Keratinocyte (primary cell): Measurements from ENCODE around the gene CNTNAP2. TPM values are rescaled to one million over a fixed set of nuclear protein-coding genes. Genes with fewer than 3 reads are reported as not detected.

ENCODE experiments used
- DNase-seq: peaks from one replicate; pipeline ENCODE4 v3.0.0-alpha.2; 2011; ENCODE audit warnings: low read depth, missing footprints, low spot score
- FAIRE-seq: peaks from 2 replicates; lab custom pipeline; 2011; peaks lifted over from hg19 to GRCh38; lab: Jason Lieb, UNC
- H2AFZ ChIP-seq: 2 replicates; pipeline ENCODE4 v1.6.0; 2012; ENCODE audit warnings: low read length, control low read depth, inconsistent platforms; ENCODE audit not compliant: control insufficient read depth
- H3K27ac ChIP-seq: 2 replicates; pipeline ENCODE4 v1.5.1; 2011; ENCODE audit warnings: low read length; ENCODE audit not compliant: control insufficient read depth, insufficient read depth
- H3K27me3 ChIP-seq: 3 replicates; pipeline ENCODE4 v1.6.0; 2011; ENCODE audit warnings: low read length; ENCODE audit not compliant: control insufficient read depth, insufficient read depth; ENCODE audit errors: extremely low read depth
- H3K36me3 ChIP-seq, 2 experiments: 2 replicates in 1 of 2; 3 replicates in 1 of 2; pipeline ENCODE4 v1.5.1; 2011; ENCODE audit warnings: low read length in 2 of 2, mild to moderate bottlenecking in 1 of 2; ENCODE audit not compliant: control insufficient read depth in 2 of 2, insufficient read depth in 2 of 2; ENCODE audit errors: extremely low read depth in 1 of 2
- H3K4me1 ChIP-seq: 3 replicates; pipeline ENCODE4 v1.5.1; 2011; ENCODE audit warnings: low read length; ENCODE audit not compliant: control insufficient read depth, insufficient read depth; ENCODE audit errors: extremely low read depth
- H3K4me2 ChIP-seq: 3 replicates; pipeline ENCODE4 v1.6.0; 2011; ENCODE audit warnings: low read depth, low read length; ENCODE audit not compliant: control insufficient read depth, insufficient read depth; ENCODE audit errors: extremely low read depth
- H3K4me3 ChIP-seq, 3 experiments: fragments of 200-600 bp in 1 of 3; sonication (generic) in 1 of 3; 2 replicates in 2 of 3; 3 replicates in 1 of 3; pipeline ENCODE4 v1.5.1; 2011 to 2016; ENCODE audit warnings: low read length in 3 of 3, mild to moderate bottlenecking in 3 of 3, control low read depth in 2 of 3, inconsistent platforms in 1 of 3, low read depth in 1 of 3, mixed read lengths in 1 of 3, mixed run types in 1 of 3, moderate library complexity in 1 of 3; ENCODE audit not compliant: control insufficient read depth in 2 of 3, insufficient read depth in 2 of 3; ENCODE audit errors: extremely low read depth in 1 of 3
- H3K79me2 ChIP-seq: 2 replicates; pipeline ENCODE4 v1.6.0; 2012; ENCODE audit warnings: low read length; ENCODE audit not compliant: control insufficient read depth, insufficient read depth
- H3K9ac ChIP-seq: 3 replicates; pipeline ENCODE4 v1.6.0; 2011; ENCODE audit warnings: low read length; ENCODE audit not compliant: control insufficient read depth, insufficient read depth; ENCODE audit errors: extremely low read depth
- H3K9me1 ChIP-seq: 3 replicates; pipeline ENCODE4 v1.6.0; 2011; ENCODE audit warnings: low read length; ENCODE audit not compliant: control insufficient read depth, insufficient read depth; ENCODE audit errors: extremely low read depth
- H3K9me3 ChIP-seq: 2 replicates; pipeline ENCODE4 v1.5.1; 2012; ENCODE audit warnings: low read depth, low read length; ENCODE audit not compliant: control insufficient read depth
- H4K20me1 ChIP-seq: 3 replicates; pipeline ENCODE4 v1.6.0; 2011; ENCODE audit warnings: low read length; ENCODE audit not compliant: control insufficient read depth, insufficient read depth; ENCODE audit errors: extremely low read depth
- EZH2 ChIP-seq: IDR thresholded peaks from one replicate; pipeline ENCODE4 v1.6.1; 2012; ENCODE audit warnings: inconsistent platforms, mild to moderate bottlenecking, low read length, moderate library complexity
- dilution Hi-C: fragments of 300-500 bp; cut with MboI; formaldehyde crosslinking; loops from one replicate; pipeline ENCODE4 v1.7.0; 2020; ENCODE audit warnings: low sequenced_read_pairs; ENCODE audit not compliant: extremely low pct_ligation_motif_present
- polyA plus RNA-seq, 5 experiments: library from polyadenylated mRNA; depleted of rRNA in 3 of 5; stranded (reverse) in 3 of 5; stranded (forward) in 1 of 5; unstranded in 1 of 5; fragments of >200 nt; gene quantifications; 1 replicate in 1 of 5; 2 replicates in 3 of 5; 3 replicates in 1 of 5; pipeline versions ENCODE4 v1.2.1 to v1.2.3, GENCODE V29; 2011 to 2012; ENCODE audit warnings: missing spikeins in 2 of 5, low read depth in 1 of 5, low replicate concordance in 1 of 5
- TF ChIP-seq, protein P1 (sequence below), 3 experiments: IDR thresholded peaks in 1 of 3; conservative IDR thresholded peaks in 1 of 3; optimal IDR thresholded peaks in 1 of 3; 2 replicates in 2 of 3; 3 replicates in 1 of 3; pipeline versions ENCODE3 to v1.5.1; 2011; ENCODE audit warnings: low read length in 3 of 3, mild to moderate bottlenecking in 3 of 3, moderate library complexity in 2 of 3, control low read depth in 1 of 3, inconsistent platforms in 1 of 3; ENCODE audit not compliant: insufficient read depth in 2 of 3; ENCODE audit errors: extremely low read depth in 1 of 3

The CNTNAP2 gene
- polyA plus RNA-seq, 1 donor (not counting 4 experiments of a cell fraction or from before 2014, with no cell fraction given), result 1.4 TPM

DNA sequence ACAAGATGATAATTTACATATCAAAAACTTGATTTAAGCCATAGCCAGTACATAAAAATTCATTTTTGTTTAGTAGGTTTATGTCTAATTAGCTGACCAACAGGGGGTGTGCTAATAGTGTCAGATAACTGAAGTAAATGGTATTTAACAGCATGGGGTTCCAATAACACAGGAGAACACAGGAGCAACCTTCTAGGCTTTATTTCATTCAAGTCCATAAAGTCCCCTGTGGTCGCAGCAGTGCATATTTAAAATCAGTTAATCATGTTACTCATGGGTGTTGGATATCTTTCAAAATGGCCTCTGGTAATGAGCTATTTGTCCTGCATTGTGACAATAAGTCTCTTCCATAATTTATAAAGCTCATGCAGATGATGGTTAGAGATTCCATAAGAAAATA lies 238.6 kb downstream of the CNTNAP2 start:
- H3K27ac ChIP-seq, result no peak overlapping the region
- H3K9ac ChIP-seq, result no peak overlapping the region
- H3K9me3 ChIP-seq, result no peaks in the 10 kb centered on the region
- DNase-seq (no peak), FAIRE-seq (no peak)
- no peak overlapping the region for H3K4me2 ChIP-seq
- TF ChIP-seq EZH2, result no peak
- TF ChIP-seq, protein P1, sequence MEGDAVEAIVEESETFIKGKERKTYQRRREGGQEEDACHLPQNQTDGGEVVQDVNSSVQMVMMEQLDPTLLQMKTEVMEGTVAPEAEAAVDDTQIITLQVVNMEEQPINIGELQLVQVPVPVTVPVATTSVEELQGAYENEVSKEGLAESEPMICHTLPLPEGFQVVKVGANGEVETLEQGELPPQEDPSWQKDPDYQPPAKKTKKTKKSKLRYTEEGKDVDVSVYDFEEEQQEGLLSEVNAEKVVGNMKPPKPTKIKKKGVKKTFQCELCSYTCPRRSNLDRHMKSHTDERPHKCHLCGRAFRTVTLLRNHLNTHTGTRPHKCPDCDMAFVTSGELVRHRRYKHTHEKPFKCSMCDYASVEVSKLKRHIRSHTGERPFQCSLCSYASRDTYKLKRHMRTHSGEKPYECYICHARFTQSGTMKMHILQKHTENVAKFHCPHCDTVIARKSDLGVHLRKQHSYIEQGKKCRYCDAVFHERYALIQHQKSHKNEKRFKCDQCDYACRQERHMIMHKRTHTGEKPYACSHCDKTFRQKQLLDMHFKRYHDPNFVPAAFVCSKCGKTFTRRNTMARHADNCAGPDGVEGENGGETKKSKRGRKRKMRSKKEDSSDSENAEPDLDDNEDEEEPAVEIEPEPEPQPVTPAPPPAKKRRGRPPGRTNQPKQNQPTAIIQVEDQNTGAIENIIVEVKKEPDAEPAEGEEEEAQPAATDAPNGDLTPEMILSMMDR (optimal IDR thresholded peaks at IDR 0.05 in 1 of 3, IDR thresholded peaks at IDR 0.05 in 1 of 3, conservative IDR thresholded peaks at IDR 0.05 in 1 of 3; ENCODE audit: extremely low read depth in 1 of 3, insufficient read depth in 2 of 3, low read length in 3 of 3), result no peak
- no peaks in the 10 kb centered on the region for H4K20me1 ChIP-seq
- H3K27me3 ChIP-seq, result no peaks in the 10 kb centered on the region
- dilution Hi-C loops, result no loop called here
- H3K4me3 ChIP-seq, result no peak overlapping the region
- H3K4me1 ChIP-seq, result no peaks in the 10 kb centered on the region
- no peaks in the 10 kb centered on the region for H3K79me2 ChIP-seq
- no peaks in the 10 kb centered on the region for H3K9me1 ChIP-seq
- H2AFZ ChIP-seq, result no peak overlapping the region
- H3K36me3 ChIP-seq, result no peaks in the 10 kb centered on the region

DNA sequence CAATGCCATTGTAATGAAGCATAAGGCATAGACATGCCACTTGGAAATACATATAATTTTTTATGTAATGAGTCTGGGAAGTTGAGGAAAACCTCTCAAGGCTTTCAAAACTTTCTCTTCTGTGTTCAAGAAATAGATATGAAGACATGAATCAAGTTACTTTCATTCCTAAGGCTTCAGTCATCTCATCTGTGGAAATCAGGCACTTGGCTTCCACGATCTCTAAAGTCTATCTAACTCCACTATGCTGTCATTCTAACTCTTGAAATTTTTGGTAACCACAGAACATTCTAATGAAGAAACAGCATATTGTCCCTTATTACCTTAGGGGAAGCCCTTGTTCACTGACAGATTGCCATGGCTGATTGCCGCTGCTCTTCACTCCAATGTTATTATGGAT lies 242.6 kb downstream of the CNTNAP2 start:
- Histone ChIP-seq H3K79me2 (no peaks in the 10 kb centered on the region), H2AFZ (no peak overlapping the region), H3K27ac (no peak overlapping the region), H3K4me2 (no peak overlapping the region), H4K20me1 (no peaks in the 10 kb centered on the region), H3K9me1 (no peaks in the 10 kb centered on the region), H3K9ac (no peak overlapping the region), H3K36me3 (no peaks in the 10 kb centered on the region), H3K4me3 (no peak overlapping the region), H3K4me1 (no peaks in the 10 kb centered on the region), H3K27me3 (no peaks in the 10 kb centered on the region), H3K9me3 (no peaks in the 10 kb centered on the region)
- DNase-seq (no peak), FAIRE-seq (no peak)
- dilution Hi-C loops, result no loop called here
- TF ChIP-seq, protein P1 (optimal IDR thresholded peaks at IDR 0.05 in 1 of 3, IDR thresholded peaks at IDR 0.05 in 1 of 3, conservative IDR thresholded peaks at IDR 0.05 in 1 of 3; ENCODE audit: extremely low read depth in 1 of 3, insufficient read depth in 2 of 3, low read length in 3 of 3), result no peak
- no peak for TF ChIP-seq EZH2
